DMS53 (cell line): ENCODE results near the gene CHRNA9.
"Not testable (repeated sequence)": the region's sequence is repeated elsewhere in the genome, so short reads cannot be mapped to it uniquely, and the experiment has no call there.

Source experiments
- DNase-seq: peaks from one replicate; lab custom pipeline; 2025; lab: John Stamatoyannopoulos, UW

Gene CHRNA9, protein sequence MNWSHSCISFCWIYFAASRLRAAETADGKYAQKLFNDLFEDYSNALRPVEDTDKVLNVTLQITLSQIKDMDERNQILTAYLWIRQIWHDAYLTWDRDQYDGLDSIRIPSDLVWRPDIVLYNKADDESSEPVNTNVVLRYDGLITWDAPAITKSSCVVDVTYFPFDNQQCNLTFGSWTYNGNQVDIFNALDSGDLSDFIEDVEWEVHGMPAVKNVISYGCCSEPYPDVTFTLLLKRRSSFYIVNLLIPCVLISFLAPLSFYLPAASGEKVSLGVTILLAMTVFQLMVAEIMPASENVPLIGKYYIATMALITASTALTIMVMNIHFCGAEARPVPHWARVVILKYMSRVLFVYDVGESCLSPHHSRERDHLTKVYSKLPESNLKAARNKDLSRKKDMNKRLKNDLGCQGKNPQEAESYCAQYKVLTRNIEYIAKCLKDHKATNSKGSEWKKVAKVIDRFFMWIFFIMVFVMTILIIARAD

DNA sequence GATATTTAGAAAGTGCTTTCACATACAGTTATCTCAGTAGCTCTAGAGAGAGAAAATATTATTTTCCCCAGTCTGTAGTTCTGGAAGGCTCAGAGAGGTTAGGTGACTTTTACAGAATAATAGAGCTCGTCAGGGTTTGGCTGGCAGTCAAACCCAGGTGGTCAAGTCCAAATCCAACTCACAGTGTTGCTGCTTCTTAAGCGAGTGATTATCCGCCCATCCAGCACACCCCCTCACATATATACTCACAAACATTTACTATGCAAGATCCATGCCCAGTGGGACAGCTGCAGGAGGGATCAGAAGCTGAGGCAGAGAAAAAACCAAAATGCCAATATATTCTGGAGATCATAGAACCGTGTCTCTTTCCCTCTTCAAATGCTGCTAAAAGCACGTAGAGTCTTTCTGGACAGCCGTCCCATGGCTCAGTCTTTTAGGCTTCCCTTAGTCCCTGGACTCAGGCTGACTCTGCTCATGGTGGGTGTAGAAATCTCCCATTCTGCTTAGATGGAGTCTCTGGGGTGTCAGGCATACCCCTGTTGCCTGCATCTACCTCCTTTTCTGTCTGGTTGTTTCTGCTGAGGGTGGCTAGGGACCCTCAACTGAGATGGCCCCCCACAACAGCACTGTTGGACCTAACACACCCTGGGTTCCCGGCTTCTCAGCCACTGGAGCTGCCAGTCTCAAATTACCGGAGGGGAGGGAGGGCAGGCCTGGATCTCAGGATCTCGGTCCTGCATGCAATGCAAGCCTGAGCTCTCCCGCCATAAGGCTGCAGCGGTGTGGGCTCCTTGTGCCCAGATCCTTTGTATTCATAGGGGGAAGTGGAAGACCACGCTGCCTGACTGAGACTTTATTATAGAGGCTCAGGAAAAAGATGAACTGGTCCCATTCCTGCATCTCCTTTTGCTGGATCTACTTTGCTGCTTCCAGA lies at the start of gene CHRNA9:
Gene CHRNA9 (plus strand): TSS at position 743 of the 934 bp plus-strand sequence. CDS start 135 bp downstream, at position 878.
- DNase-seq = peak; percentile 71

DNA sequence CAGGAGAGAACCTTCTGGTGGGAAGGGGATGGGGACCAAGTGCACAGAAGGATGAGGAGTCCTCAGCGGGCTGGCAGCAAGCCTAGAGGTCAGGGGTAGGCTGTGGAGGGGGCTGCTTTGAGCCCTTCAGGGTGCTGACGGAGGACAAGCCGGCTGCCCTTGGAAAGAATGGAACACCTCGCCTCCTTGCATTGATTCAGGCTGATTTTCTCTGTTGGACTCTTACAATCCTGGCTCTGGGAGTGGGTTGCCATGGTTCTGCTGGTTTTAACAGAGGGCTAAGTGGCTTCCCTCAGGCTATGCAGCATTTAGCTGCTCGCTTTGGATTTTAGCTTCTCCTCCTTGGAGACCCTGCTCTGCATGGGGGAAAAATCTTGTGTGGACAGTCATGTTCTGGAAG lies 49.4 kb upstream of the CHRNA9 start:
- no peak for DNase-seq

DNA sequence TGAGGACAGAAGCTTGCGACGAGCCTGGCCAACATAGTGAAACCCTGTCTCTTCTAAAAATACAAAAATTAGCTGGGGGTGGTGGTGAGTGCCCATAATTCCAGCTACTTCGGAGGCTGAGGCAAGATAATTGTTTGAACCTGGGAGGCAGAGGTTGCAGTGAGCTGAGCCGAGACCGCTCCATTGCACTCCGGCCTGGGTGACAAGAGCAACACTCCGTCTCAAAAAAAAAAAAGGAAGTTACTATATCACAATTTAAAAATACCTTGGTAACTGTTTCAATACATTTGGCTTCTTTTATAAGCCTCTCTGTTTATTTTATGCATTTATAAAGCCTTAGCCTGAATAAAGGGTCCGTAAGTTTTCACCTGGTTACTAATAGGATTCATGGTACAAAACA lies 46.6 kb upstream of the CHRNA9 start:
- DNase-seq = no peak

DNA sequence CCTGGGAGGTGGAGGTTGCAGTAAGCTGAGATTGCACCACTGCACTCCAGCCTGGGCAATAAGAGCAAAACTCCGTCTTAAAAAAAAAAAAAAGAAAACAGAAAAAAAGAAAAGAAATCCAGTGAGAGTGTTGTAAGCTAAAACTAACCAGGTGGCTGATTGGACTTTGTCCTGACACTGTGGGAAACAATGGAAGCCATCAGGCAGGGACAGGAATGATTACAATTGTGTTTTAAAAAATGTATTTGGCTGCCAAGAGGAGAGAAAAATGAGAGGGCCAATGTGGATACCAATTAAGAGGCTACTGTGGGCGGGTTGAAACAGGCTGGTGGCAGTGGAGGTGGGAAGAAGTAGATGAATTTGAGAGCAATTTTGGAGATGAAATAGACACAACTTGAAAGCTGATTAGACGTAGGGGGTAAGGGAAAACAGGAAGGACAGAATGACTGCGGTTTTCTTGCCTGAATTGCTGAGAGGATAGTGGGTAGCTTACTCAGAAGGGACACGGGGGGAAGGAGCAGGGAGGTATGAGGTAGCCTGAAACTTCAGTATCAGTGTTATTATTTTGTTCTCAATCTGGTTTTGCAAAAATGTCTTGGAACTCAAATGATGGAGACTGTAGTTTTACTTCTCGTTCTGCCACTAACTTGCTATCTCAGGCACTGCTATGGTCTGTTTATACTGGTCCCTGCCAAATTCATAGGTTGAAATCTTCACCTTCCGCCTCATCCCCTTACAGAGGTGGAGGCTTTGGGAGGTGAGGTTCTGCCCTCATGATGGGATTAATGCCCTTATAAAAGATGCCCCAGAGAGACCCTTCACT lies 45.6 kb upstream of the CHRNA9 start:
- peak; percentile 53 for DNase-seq

DNA sequence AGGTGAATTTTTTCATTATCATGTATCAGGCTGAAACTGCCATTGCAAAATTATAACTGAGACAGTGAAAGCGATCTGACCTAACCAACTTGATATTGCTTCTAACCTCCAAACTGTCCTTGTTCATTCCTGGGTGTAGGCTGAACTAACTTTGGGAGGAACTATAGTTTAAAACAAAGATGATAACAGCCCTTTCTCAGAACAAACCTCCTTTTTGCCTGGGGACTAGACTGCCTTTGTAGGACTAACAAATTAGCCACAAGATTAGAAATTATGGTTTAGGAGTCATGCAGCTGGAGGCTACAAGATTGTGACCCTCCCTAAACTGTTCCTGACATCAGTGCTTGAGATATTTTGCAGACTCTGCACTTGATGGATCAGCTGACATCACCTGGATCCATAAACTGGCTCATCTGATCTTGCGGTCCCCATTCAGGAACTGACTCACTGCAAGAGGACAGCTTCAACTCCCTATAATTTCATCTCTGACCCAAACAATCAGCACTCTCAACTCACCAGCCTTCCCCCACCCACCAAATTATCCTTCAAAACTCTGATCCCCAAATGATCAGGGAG lies 44.4 kb upstream of the CHRNA9 start:
- not testable (repeated sequence) for DNase-seq

DNA sequence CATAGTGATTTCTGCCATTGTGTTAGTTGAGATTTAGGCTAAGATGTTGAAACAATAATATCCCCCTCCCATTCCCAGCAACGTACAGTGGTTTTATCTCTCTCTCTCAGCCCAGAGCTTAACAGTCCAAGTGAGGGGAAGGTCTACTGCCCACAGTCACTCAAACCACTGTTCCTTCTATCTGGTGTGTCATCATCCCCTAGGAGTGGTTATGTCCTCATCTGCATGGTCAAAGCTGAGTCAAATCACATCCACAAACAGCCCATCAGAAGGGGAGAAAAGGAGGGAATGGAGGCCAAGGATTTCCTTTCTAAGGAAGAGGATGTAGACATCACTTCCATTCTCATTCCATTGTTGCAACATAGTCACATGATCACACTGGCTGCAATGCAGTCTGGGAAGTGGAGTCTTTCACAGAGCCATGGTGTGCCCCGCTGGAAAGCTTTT lies 42.8 kb upstream of the CHRNA9 start:
- DNase-seq = no peak

DNA sequence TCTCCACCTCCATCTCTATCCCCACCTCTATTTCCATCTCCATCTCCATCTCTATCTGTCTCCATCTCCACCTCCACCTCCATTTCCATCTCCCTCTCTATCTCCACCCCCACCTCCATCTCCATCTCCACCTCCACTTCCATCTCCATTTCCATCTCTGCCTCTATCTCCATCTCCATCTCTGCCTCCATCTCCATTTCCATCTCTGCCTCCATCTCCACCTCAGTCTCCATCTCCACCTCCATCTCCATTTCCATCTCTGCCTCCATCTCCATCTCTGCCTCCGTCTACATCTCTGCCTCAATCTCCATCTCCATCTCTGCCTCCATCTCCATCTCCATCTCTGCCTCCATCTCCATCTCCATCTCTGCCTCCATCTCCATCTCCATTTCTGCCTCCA lies 40.8 kb upstream of the CHRNA9 start:
- DNase-seq = no peak

DNA sequence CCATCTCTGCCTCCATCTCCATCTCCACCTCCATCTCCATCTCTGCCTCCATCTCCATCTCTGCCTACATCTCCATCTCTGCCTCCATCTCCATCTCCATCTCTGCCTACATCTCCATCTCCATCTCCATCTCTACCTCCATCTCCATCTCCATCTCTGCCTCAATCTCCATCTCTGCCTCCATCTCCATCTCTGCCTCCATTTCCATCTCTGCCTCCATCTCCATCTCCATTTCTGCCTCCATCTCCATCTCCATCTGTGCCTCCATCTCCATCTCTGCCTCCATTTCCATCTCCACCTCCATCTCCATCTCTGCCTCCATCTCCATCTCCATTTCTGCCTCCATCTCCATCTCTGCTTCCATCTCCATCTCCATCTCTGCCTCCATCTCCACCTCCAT lies 40.1 kb upstream of the CHRNA9 start:
- DNase-seq = not testable (repeated sequence)

DNA sequence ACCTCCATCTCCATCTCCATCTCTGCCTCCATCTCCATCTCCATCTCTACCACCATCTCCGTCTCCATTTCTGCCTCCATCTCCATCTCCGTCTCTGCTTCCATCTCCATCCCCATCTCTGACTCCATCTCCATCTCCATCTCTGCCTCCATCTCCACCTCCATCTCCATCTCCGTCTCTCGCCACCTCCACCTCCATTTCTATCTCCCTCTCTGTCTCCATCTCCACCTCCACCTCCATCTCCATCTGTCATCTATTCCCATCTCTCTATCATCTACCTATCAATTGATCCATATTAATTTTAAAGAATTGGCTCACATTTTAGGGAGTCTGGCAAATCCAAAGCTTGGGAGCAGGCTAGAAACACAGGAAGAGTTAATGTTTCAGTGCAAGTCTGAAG lies 39.6 kb upstream of the CHRNA9 start:
- no peak for DNase-seq

DNA sequence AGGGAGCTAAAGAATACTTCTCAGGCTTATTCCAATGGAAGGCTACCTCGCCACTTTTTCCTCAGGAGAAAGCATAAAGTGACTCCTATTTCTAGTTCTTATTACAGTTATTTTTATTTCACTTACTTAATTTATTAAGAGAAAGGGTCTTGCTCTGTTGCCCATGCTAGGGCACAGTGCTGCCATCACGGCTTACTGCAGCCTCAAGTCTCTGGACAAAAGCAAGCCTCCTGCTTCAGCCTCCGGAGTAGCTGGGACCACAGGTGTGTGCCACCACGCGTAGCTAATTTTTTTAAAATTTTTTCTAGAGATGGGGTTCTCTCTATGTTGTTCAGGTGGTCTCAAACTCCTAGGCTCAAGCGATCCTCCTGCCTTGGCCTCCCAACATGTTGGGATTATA lies 36.0 kb upstream of the CHRNA9 start:
- no peak for DNase-seq

DNA sequence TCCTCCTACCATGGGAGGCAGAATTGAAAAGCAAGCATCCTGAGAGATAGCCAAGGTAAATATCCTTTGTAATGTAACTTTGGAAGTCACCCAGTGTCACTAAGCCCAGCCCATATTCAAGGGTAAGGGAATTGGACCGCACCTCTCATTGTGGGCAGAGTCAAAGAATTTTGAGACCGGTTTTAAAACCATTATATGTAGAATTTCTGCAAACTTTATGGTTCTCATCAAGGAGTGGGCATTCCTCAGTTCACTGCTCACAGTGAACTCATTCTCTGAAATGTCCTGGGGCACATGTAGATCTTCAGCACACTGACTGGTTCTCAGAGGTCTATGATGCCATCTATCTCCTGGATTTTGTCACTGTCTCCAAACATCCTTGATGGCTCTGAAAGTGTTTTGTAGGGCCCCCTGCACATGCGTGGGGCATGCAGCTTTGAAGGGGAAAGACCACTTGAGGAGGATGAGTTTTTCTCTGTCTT lies 35.3 kb upstream of the CHRNA9 start:
- DNase-seq = no peak

DNA sequence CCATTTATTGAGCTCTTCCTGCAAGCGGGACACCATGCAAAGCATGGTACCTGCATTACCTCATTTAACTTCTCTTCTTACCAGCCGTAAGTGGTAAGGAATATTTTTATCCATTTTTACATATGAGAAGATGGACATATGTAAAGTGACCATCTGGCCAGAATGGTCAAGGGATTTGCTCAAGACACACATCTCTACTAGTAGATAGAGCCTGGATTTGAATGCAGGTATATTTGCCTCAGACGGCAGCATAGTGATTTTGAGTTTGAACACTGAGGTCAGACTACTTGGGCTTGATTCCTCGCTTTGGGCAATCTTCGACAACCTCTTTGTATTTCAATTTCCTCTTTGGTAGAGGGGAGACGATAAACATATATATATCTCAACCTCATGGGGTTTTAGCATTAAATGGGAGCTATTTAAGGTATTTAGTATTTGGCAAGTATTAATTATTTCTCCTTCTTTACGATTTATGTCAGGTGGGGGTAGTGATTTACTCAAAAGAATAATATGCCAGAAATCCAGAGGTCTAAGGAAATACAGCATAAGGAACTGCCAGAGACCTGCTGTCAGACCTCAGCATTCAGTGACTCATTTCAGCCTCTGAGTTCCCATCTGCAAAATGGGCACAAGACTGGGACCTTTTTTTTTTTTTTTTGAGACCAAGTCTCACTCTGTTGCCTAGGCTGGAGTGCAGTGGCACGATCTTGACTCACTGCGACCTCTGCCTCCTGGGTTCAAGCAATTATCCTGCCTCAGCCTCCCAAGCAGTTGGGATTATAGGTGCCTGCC lies 34.6 kb upstream of the CHRNA9 start:
- DNase-seq = no peak

DNA sequence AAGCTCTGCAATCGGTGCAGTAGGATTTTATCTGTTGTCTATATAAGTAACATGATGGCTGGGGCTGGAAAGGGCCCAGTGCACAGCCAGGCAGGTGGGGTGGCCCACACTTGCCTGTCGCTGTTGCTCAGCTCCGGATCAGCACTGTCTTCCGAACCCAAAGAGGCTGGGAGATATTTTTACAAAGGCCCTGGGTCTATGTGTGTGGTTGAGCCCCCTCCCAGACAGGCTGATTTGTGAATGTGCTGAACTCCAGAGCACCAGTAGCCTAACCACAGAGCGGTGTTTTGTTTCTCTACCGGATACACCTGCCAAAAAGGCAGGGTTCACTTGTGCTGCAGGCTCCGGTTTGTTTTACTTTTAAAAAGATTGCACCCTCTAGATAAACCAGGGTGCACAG lies 33.5 kb upstream of the CHRNA9 start:
- no peak for DNase-seq

DNA sequence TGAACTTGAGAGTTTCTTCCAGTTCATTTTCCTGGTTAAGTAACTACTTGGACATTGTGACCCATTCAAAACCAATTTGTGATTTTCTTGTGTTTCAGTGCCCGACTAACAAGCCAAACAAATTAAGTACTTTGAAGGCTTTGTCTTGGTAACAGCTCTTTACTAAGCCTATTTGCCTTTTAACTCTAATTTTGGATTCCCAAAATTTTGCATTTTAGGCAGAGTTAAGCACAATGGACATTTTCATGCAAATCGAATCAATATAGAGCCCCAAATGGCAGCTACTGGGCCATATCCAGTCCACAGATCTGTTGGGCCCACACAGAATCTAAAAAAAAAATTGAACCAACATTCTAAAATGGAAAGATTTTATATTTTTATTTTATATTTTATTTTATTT lies 31.4 kb upstream of the CHRNA9 start:
- DNase-seq = no peak

DNA sequence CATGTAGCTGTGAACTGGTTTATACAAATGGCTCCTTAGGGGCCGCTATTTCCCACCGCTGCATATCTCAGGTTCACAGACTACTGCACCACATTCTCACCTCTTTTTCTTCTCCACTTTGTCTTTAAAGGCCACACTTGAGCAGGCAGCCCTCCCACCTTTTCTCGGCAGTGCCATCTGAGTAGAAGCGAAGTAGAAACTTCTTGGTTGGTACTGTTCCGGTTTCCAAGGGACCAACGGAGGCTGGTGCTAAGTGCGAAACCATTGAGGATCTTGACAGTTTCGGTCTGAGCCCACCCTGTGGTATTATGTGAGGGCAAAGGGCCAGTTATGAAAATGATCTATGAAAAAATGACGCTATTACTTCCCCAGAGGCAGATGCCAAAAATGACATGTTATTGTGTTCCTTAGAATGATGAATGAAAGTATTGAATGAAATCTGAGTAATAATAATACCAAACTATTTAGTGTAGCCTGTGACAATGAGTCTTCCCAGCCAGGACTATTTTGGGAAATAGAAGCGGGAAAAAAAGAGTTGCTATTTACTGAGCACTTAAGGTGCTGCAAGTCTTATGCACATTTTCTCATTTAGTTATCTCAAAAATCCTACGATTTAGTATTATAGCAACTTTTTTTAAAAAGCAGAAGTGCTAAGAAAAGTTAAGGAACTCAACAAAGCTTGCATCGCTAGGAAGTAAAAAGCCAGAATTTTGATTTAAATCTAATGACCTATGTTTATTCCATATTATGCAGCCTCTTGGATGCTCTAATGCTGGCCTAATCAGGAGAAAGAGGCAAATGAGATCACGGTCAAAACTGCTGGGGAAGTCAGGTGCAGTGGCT lies 29.6 kb upstream of the CHRNA9 start:
- no peak for DNase-seq

DNA sequence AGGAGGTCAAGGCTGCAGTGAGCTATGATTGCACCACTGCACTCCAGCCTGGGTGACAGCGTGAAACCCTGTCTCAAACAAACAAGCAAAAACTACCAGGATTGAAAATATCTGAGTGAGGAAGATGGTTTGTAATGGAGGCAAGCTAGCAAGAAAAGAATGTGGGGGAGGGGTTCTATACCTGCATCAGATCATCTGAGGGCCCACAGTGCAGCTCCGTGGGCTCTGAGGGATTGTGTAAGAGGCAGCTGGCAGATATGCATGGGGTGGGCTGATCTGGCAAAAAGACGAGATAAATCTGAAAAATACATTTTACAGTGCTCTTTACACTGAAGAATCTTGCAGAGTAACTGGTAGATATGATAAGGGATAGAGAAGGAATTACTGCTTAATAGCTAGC lies 28.9 kb upstream of the CHRNA9 start:
- no peak for DNase-seq

DNA sequence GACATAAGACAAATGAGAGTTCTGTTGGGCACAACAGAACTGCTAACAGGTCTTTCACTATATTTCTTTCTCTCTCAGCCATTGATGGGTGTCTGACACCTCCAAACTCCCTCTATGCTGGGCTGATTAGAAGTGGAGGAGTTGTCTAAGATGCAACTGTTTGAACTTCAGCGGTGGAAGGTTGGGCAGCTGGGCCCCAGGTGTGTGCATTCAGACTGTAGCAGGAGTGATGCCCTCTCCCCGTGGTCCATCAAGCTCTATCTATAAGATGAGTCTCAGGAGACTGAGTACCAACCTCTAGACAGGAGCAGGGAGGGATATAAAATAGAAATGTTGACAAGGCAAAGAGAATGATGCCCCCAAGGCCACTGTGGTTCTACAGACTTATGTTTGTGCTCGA lies 28.2 kb upstream of the CHRNA9 start:
- no peak for DNase-seq

DNA sequence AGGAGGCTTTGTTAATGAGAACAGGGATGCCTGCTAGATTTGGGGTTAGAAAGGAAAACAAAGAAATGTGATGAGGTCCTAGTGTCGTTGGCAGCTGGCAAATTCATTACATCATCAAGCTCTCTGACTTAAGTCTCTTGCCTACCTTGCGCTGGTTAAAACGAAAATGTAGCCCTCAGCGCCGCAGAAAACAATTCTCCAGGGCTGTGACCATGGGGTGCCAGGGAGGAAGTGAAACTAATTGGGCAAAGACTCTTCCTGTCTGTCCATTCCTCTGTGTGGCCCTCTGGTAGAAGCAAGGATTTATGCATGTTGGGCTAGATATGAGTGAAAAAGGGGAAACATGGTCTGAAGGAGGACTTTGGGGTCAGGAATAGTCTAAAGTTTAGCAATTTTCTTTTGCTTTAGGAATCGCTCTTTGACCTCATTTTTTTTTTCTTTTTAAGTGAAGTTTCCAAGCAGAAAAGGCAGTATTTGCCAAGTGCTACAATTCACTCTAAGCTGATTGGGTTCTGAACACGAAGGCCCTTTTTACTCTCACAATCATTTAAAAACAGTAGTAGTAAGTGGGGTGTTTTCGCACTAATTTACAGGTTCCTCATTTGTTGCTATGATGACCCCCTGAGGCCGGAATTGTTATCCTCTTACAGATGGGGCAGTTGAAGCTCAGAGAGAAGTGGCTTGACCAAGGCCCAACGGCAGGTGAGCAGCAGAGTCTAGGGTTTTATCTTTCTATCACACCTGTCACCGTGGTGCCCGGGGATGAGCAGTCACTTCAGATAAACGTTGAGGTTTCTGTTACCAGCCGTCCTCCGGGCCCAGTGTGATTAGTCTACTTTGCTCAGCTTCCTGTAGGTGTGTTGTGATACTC lies 27.3 kb upstream of the CHRNA9 start:
- DNase-seq = no peak
